Measurements from ENCODE around the gene IGF2R. TPM values are rescaled to one million over a fixed set of nuclear protein-coding genes. Genes with fewer than 3 reads are reported as not detected.

The IGF2R gene
- total and polyA plus RNA-seq, 8 donors: 11.0 to 54.0 (median 34.7) TPM

GRCh38 chr6:159977255-159977903 is 8.5 kb downstream of the IGF2R start:
- no peak for FAIRE-seq
- peak in 2 of 6 donors; percentile 58 to 61 for DNase-seq
- Histone ChIP-seq H3K9me3 (no peaks in the 10 kb centered on the region), H3K27me3 (no peaks in the 10 kb centered on the region), H3K4me3 (no peak overlapping the region), H3K4me1 (peaks cover 36 to 53% (median 52%) of the 10 kb centered on the region in 3 donors), H3K27ac (peak overlapping the region; percentile 22 to 82 (median 50)), H3K36me3 (no peaks in the 10 kb centered on the region)
- WGBS, 2 donors: 46 to 53% methylated on average over 14 of the region's 14 CpGs
- intact Hi-C loops (cut with DNase I): loop anchor here in 1 of 3 donors (10.0 kb wide), 1 partner anchor 47 kb away; no protein-coding TSS in a partner anchor
- TF ChIP-seq CTCF (IDR thresholded peaks at IDR 0.05): no peak
- peak; percentile 51 to 67 (median 59) for ATAC-seq

- Histone ChIP-seq H3K27me3 (no peaks in the 10 kb centered on the region), H3K27ac (peak overlapping the region in 3 of 4 donors; percentile 49 to 82 (median 69)), H3K4me3 (no peak overlapping the region), H3K4me1 (peaks cover 40 to 57% (median 53%) of the 10 kb centered on the region in 3 donors), H3K36me3 (no peaks in the 10 kb centered on the region), H3K9me3 (no peaks in the 10 kb centered on the region)
- FAIRE-seq (no peak), DNase-seq (no peak), ATAC-seq (no peak)
- WGBS, 2 donors: 73 to 76% methylated on average over 8 of the region's 8 CpGs
- intact Hi-C loops (cut with DNase I): loop anchor here in 1 of 3 donors (10.0 kb wide), 1 partner anchor 47 kb away; no protein-coding TSS in a partner anchor
- TF ChIP-seq CTCF (IDR thresholded peaks at IDR 0.05): no peak
Measured at GRCh38 chr6:159977904-159978268, 9.0 kb downstream of the IGF2R start.

- Histone ChIP-seq H3K27ac (peak overlapping the region; percentile 46 to 82 (median 59)), H3K4me3 (no peak overlapping the region), H3K27me3 (no peaks in the 10 kb centered on the region), H3K4me1 (peaks cover 39 to 61% (median 54%) of the 10 kb centered on the region in 3 donors), H3K9me3 (no peaks in the 10 kb centered on the region), H3K36me3 (no peaks in the 10 kb centered on the region)
- TF ChIP-seq CTCF (IDR thresholded peaks at IDR 0.05): no peak
- intact Hi-C loops (cut with DNase I): loop anchor here in 1 of 3 donors (10.0 kb wide), 1 partner anchor 46 kb away; no protein-coding TSS in a partner anchor
- DNase-seq: peak in 3 of 6 donors; percentile 40 to 69 (median 65)
- FAIRE-seq: no peak
- WGBS, 2 donors: 37 to 41% methylated on average over 13 of the region's 13 CpGs
- ATAC-seq: peak; percentile 47 to 72 (median 72)
Measured at GRCh38 chr6:159978291-159979135, 9.6 kb downstream of the IGF2R start.

GRCh38 chr6:159979136-159979874 is 10.4 kb downstream of the IGF2R start:
- peak; percentile 35 to 60 (median 39) for ATAC-seq
- H3K27ac ChIP-seq: peak overlapping the region; percentile 46 to 82 (median 59)
- intact Hi-C loops (cut with DNase I): loop anchor here in 1 of 3 donors (10.0 kb wide), 1 partner anchor 45 kb away; no protein-coding TSS in a partner anchor
- 56 to 63% methylated on average over 11 of the region's 11 CpGs for WGBS, 2 donors
- FAIRE-seq: no peak
- peak in 1 of 6 donors; percentile 28 for DNase-seq
- no peaks in the 10 kb centered on the region for H3K36me3 ChIP-seq
- no peak overlapping the region for H3K4me3 ChIP-seq
- TF ChIP-seq CTCF (IDR thresholded peaks at IDR 0.05): no peak
- H3K27me3 ChIP-seq: no peaks in the 10 kb centered on the region
- no peaks in the 10 kb centered on the region for H3K9me3 ChIP-seq
- H3K4me1 ChIP-seq: peaks cover 41 to 66% (median 62%) of the 10 kb centered on the region in 3 donors
